ENCODE results near the gene SORL1.

- TF ChIP-seq, protein P1, sequence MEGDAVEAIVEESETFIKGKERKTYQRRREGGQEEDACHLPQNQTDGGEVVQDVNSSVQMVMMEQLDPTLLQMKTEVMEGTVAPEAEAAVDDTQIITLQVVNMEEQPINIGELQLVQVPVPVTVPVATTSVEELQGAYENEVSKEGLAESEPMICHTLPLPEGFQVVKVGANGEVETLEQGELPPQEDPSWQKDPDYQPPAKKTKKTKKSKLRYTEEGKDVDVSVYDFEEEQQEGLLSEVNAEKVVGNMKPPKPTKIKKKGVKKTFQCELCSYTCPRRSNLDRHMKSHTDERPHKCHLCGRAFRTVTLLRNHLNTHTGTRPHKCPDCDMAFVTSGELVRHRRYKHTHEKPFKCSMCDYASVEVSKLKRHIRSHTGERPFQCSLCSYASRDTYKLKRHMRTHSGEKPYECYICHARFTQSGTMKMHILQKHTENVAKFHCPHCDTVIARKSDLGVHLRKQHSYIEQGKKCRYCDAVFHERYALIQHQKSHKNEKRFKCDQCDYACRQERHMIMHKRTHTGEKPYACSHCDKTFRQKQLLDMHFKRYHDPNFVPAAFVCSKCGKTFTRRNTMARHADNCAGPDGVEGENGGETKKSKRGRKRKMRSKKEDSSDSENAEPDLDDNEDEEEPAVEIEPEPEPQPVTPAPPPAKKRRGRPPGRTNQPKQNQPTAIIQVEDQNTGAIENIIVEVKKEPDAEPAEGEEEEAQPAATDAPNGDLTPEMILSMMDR (IDR thresholded peaks at IDR 0.05) = no peak
- no peak for TF ChIP-seq POLR2A (IDR thresholded peaks at IDR 0.05)
These were observed 35.1 kb downstream of the SORL1 start for GRCh38 chr11:121487191-121487590.

Data from testis (tissue), 2 donors.